ENCODE data around the gene FAM13B. TPM values are rescaled to one million over a fixed set of nuclear protein-coding genes. Genes with fewer than 3 reads are reported as not detected.
A peak's percentile ranks its signal among the peaks of the same experiment; 100 is the strongest.
"Not testable (repeated sequence)": the region's sequence is repeated elsewhere in the genome, so short reads cannot be mapped to it uniquely, and the experiment has no call there.

Gene FAM13B
- total RNA-seq, 1 donor from 2014 or later, result 11.6 TPM

DNA sequence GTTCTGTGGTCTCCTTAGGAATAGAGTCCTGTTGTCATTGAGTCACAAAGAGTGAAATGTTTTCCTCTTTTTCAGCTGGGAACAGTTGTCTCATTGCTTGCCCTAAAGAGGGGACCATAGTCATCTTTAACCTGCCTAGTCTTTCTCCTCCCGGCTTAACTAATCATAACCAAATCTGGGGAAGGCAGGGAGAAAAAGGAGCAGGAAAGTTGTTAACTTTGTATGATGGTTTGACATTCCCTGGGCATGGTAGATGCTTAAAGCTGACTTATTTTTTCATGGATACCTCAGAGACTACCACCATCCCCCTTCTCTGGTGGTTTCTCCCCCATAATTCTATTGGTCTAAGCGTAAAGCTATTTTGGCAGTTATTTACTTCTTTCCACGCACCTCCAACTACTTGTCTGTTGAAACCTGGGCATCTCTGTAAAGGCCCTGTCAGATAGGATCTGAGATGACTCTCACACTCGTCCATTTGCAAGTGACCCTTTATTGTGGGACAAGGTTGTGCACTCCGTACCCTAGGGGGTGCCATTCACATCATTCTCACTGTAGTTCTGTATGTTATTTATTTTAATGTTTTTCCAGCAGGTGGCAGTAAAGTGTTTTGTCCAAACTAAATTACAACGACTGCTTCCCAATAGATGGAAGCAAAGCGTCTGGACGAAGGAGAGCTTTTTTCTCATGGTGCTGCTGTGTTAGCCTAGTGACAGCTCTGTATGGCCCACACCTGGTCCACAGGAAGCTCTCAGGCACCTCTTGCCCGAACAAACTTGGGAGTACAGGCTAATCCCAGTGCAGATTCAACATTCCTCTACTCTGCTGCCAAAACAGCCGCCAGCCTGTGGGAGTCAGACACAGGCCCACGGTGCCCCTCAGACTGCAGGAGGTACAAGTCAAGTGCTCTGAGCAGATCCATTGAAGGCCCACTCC, 3.0 kb upstream of the FAM13B start:
- DNase-seq (ENCODE audit: low read depth in 2 of 2), result peak; percentile 88 to 92

DNA sequence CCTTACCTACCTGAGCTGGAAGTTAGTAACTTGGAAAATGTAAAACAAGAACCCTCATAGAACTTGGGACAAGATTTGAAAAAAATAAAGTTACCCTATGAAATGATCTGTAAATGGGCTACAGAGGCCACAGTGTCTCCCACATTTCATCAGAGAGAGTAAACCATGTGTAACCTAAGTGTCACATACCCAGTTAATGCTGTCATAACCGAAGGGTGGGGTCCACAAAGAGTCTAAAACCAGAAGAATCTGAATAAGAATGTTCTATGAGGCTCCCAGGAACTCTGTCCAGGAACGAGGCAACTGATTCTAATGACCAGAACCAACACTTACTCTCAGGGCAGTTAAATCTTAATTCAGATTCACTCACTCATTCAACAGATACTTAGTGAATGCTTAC, 1.0 kb upstream of the FAM13B start:
- DNase-seq (ENCODE audit: low read depth in 2 of 2), result no peak

DNA sequence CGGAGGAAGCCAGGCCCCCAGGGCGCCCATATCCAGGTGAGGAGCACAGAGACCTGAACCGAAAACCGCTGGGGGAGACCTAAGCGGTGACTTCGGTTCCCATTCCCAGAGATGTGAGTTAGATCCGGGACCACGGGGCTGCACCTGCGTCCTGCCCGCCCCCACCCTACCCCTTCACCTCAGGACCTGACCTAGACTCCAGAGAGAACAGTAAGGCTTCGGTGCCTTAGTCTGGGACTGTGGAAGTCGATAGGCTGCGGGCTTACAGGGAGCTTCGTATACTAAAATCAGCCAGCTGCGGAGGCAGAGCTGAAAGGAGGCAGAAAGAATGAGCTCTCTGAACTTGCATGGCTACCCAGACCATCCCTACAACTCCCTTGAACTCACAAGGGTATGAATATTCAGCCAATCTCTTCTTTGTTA, 518 bp upstream of the FAM13B start:
- DNase-seq (ENCODE audit: low read depth in 2 of 2), result no peak

GRCh38 chr5:138032028-138032571, 779 bp downstream of the FAM13B start:
- DNase-seq (ENCODE audit: low read depth in 2 of 2), result peak in 1 of 2 donors; percentile 37

DNA sequence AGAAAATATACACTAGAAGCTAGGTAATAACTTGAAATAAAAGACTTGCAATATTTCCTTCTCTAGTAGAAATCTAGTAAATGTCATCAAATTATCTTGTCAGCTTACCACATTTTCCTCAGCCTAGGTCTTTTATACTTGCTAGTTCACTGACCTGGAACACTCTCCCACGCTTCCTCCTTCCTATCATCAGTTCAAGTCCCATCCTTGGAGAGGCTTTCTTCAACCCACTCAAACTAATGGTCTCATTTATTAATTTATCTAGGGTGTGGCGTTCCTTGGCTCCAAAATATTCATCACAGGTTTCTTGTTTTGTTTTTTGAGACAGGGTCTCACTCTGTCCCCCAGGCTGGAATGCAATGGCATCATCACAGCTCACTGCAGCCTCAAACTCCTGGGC, 2.9 kb downstream of the FAM13B start:
- DNase-seq (ENCODE audit: low read depth in 2 of 2), result no peak

DNA sequence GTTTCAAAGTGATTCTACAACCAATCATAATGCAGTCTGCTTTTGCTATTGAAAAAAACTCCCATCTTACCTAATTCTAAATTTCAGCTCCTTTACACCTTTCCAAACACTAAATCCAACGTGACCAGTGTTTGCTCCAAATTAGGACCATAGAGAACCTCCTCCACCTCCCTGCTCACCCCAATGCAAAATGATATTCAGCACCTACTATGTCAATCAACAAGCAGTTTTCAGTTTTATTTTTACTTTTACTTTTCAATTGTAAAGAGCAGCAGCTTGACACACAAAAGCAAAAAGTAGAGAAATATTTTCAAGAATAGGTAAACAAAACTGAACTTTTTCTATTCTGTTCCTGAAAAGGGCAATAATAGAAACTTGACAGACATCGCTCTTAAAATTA, 3.4 kb downstream of the FAM13B start:
- DNase-seq (ENCODE audit: low read depth in 2 of 2), result no peak

DNA sequence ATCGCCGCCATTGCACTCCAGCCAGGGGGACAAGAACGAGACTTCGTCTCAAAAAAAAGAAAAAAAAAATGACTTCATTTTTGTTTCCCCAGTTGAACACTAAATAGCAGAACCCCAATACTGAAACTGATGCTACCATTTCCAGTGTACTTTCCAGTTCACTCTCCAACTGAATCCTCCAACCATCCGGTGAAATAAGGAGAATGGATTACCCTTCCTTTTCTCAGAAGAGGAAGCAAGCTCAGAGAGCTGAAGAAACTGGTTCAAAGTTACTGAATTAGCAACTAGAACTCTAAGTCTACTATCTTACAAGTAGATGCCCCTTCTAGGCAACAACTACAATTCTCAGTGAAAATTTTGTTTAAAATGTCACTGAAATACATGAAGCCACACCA, 3.9 kb downstream of the FAM13B start:
- DNase-seq (ENCODE audit: low read depth in 2 of 2), result no peak

- DNase-seq (ENCODE audit: low read depth in 2 of 2), result not testable (repeated sequence)
These were observed 4.5 kb downstream of the FAM13B start for GRCh38 chr5:138028262-138028970.

- DNase-seq (ENCODE audit: low read depth in 2 of 2), result not testable (repeated sequence)
These were observed 6.1 kb downstream of the FAM13B start for GRCh38 chr5:138026793-138027192.

DNA sequence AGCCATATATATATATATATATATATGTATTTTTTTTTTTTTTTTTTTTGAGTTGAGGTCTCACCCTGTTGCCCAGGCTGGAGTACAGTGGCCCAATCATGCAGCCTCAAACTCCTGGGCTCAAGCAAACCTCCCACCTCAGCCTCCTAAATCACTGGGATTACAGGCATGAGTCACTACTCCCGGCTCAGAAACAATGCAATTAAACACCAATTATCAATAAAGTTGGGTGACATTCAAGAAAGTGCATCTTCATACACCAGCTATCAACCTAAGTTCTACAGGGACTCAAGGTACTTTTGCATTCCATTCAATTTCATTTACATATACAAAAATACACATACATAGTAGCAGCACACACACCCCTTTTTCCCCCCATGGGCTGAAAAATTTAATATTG, 7.6 kb downstream of the FAM13B start:
- DNase-seq (ENCODE audit: low read depth in 2 of 2), result no peak

- DNase-seq (ENCODE audit: low read depth in 2 of 2), result no peak
These were observed 8.8 kb downstream of the FAM13B start for GRCh38 chr5:138024117-138024516.

DNA sequence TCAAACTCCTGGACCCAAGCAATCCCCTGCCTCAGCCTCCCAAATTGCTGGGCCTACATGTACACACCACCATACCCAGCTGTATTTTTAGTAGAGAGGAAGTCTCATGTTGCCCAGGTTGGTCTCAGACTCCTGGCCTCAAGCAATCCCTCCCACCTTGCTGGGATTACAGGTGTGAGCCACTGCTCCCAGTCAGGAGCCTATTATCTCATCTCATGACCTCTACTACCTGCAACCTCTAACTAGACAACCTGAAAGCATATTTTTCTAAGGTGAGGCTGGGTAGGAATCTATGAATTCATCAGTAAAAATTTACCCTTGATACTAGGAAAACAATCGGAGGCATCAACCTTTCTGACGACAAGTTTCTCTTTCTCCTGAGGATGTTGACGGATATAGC, 10.0 kb downstream of the FAM13B start:
- DNase-seq (ENCODE audit: low read depth in 2 of 2), result no peak

- DNase-seq (ENCODE audit: low read depth in 2 of 2), result no peak
These were observed 11.1 kb downstream of the FAM13B start for GRCh38 chr5:138021771-138022170.

GRCh38 chr5:138018849-138019248, 14.0 kb downstream of the FAM13B start:
- DNase-seq (ENCODE audit: low read depth in 2 of 2), result no peak

GRCh38 chr5:138015916-138016315, 17.0 kb downstream of the FAM13B start:
- no peak for DNase-seq (ENCODE audit: low read depth in 2 of 2)

GRCh38 chr5:138011991-138012390, 20.9 kb downstream of the FAM13B start:
- DNase-seq (ENCODE audit: low read depth in 2 of 2), result no peak

DNA sequence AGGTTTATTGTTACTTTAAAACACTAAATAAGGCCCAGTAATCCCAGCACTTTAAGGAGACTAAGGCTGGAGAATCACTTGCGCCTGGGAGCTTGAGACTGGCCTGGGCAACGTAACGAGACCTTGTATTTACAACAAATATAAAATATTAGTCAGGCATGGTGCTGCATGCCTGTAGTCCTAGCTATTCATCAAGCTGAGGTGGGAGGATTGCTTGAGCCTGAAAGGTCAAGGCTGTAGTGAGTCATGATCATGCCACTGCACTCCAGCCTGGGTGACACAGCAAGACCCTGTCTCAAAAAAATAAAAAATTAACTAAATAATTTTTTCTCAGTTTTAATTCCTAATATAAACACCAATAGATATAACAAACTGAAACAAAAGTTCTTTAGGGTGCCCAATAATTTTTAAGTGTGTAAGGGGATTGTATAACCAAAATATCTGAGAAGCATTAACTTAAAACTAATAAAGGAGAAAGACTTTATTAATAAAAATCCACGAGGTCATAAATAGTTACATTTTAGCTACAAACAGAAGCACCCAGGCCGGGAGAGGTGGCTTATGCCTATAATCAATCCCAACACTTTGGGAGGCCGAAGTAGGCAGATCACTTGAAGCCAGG, 32.7 kb downstream of the FAM13B start:
- DNase-seq (ENCODE audit: low read depth in 2 of 2), result peak in 1 of 2 donors; percentile 29

DNA sequence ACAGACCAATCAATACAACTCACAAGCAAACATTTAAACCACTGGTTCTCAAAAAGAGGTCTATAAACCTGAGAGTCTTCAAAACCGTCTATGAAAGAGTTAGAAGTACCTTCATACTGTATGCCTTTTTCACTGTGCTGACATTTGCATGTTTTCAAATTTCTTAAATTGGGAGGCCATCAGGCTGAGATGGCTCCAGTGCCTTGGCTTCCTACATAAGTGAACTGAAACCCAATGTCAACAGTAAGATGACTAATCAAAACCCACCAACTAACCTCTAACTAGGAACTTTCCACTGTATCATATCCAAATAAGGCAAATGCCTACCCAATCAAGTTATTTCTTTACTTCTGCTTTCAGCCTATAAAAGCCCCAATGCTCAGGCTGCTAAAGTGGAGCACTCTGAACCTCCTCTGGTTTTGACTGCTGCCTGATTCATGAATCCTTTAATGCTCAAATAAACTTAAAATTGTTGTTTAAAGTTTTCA, 35.1 kb downstream of the FAM13B start:
- DNase-seq (ENCODE audit: low read depth in 2 of 2), result peak in 1 of 2 donors; percentile 5

- peak in 1 of 2 donors; percentile 12 for DNase-seq (ENCODE audit: low read depth in 2 of 2)
These were observed 37.1 kb downstream of the FAM13B start for GRCh38 chr5:137995749-137996128.

- DNase-seq (ENCODE audit: low read depth in 2 of 2), result peak; percentile 62 to 70
These were observed 37.7 kb downstream of the FAM13B start for GRCh38 chr5:137995077-137995748.

GRCh38 chr5:137994556-137994955, 38.3 kb downstream of the FAM13B start:
- DNase-seq (ENCODE audit: low read depth in 2 of 2), result no peak

Data from dermis microvascular lymphatic vessel endothelial cell (primary cell).